GM19025 (cell line): ENCODE measurements around the gene GALNT8.
"Not testable (repeated sequence)": the region's sequence is repeated elsewhere in the genome, so short reads cannot be mapped to it uniquely, and the experiment has no call there.

Source experiments
- ATAC-seq: cut with Tn5 transposase; IDR thresholded peaks from one replicate; pipeline ENCODE4 v1.9.1; 2021; ENCODE audit warnings: mild to moderate bottlenecking, low read depth, moderate library complexity; ENCODE audit not compliant: unreplicated experiment

GALNT8 gene

DNA sequence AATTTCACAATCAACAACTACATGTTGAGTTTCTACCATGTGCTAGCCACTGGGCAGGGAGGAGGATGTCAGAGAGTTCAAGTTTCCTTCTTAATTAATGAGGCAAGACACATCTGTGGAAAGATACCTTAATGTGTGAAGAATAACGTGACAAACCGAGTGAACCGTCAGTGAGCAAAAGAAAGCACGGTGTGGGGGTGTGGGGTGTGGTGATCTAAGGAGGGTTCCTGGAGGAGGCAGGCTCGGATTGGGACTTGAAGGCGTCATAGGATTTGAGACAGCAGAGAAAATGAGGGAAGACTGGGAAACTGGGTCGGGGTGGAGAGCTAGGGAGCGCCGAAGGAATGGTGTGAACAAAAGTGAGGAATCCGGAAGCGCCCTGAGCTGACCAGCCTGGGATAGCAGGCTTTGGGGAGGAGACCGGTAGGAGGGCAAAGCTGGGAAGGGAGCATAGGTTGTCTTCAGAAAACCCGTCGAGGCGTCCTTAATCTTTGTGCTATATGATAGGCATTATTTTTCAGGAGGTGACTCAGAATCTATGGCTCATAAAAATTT lies 22.3 kb downstream of the GALNT8 start:
- ATAC-seq = no peak

DNA sequence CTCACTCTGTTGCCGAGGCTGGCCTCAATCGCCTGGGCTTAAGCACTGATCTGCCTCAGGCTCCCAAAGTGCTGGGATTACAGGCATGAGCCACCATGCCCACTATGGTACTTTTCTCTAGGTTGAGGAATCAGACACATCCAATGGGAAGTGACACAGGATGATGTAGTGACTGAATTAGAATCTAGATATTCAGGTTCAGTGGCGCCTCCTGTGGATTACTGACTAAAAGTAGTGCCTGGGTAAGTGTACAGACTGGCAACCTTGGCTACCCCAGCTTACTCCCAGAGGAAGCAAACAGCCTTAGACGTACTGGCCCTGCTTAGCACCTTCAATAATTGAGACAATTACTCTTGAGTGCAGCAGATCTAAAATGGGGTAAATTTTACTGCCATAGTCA lies 22.8 kb downstream of the GALNT8 start:
- ATAC-seq = no peak

GRCh38 chr12:4744709-4745108 lies 24.5 kb downstream of the GALNT8 start:
- ATAC-seq = no peak

DNA sequence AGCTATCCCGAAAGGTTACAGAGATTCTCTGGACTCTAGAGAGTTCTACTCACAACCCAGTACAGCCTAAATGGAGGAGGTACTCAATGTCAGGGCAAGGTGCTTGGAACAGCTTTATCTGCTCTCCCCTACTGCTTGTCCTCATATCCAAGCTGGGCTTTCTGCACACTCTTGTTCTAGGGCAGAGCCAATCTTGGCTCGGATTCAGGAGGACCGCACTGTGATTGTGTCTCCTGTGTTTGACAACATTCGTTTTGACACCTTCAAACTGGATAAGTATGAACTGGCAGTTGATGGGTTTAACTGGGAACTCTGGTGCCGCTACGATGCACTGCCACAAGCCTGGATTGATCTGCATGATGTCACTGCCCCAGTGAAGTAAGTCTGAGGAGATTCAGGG lies 25.0 kb downstream of the GALNT8 start:
- no peak for ATAC-seq

GRCh38 chr12:4751654-4752053 lies 31.5 kb downstream of the GALNT8 start:
- ATAC-seq = not testable (repeated sequence)

DNA sequence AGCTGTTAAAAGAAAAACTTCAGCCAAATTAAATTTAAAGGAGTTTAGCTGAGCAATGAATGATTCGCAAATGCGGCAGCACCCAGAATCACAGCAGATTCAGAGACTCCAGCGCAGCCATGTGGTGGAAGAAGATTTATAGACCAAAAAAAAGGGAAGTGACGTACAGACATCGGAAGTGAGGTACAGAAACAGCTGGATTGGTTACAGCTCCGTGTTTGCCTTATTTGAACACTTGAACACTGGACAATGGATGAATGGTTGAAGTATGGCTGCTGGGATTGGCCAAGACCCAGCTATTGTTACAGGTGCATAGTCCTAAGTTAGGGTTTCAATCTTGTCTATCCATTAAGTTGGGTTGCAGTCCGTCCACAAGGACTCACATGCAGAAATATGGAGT lies 42.6 kb downstream of the GALNT8 start:
- no peak for ATAC-seq

DNA sequence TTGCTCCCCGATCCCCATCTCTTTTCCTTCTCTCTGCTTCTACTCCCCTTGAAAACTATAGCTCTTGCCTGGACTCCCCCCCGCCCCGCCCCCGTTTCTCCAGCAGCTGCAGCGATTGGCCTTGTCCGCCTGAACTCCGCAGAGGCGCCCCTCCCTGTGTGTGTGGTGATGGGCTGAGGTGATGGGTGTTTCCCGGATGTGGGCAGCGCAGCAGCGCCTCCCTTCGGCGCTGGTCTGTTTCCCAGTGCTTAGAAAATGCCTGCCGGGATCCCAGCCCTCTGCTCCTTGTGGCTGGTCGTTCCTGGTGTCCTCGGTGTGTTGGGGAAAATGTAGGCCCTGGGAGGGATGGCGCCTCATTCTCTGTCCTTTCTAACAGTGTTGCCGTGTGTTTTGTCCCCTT lies 43.3 kb downstream of the GALNT8 start:
- no peak for ATAC-seq

DNA sequence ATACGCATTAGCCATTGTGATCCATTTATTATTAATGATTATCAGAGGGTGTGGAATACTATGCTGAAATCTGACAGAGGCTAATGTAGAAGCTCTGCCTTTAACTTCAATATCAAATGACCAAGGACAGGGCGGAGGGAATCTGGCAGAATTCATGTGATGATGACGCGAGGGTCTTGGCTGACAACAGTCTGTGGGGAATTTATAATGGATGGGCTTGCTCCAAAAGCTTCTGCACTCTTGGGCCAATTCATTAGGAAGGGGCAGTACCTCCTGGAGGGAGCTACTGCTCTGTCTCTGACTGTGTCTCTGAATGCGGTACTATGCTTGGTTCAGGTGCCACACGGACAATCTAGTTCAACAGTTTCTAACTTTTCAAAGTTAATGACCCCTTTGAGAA lies 46.2 kb downstream of the GALNT8 start:
- ATAC-seq = no peak

GRCh38 chr12:4767186-4767585 lies 47.0 kb downstream of the GALNT8 start:
- no peak for ATAC-seq

DNA sequence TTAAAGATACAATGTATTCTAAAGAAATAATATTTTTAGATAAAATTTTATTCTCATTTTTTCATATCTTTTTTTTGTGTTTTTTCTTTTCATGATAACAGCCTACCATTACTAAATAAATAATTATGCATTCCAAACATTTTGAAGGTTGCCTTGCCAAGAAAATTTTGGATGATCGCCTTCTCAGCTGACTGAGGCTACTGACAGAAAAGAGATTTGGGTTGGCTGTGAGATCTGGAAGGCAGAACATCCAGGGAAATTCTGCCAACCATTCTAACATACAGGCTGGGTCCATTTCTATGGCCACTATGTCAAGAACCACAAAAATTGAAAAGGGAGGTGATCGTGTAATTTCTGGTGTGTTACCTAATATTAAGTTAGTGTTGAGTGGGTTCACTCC lies 48.1 kb downstream of the GALNT8 start:
- ATAC-seq = no peak

DNA sequence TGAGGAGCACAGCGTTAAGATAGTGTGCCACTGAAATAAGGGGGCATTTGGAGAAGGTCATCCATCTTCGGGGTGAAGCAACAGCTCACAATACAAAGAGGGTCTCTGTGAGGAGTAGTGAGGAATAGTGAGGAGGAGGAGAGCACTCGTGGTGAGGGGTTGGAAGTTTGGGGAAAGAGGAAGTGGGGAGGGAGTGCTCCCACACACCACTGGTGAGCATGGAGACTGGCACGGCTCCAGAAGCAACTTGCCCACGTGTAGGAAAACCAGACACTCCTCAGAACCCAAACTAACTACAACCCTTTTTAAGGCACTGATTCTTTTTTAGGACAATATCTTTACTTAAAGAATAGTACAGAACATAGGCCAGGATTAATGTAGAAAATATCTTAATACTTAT lies 48.9 kb downstream of the GALNT8 start:
- ATAC-seq = no peak

- ATAC-seq = no peak
Observed at GRCh38 chr12:4771172-4771959, 51.2 kb downstream of the GALNT8 start.

- ATAC-seq = no peak
Observed at GRCh38 chr12:4771960-4772566, 51.9 kb downstream of the GALNT8 start.

- no peak for ATAC-seq
Observed at GRCh38 chr12:4775936-4776335, 55.7 kb downstream of the GALNT8 start.

GRCh38 chr12:4779749-4780148 lies 59.5 kb downstream of the GALNT8 start:
- no peak for ATAC-seq

- no peak for ATAC-seq
Observed at GRCh38 chr12:4780641-4781611, 60.7 kb downstream of the GALNT8 start.

GRCh38 chr12:4784404-4785054 lies 64.3 kb downstream of the GALNT8 start:
- no peak for ATAC-seq

DNA sequence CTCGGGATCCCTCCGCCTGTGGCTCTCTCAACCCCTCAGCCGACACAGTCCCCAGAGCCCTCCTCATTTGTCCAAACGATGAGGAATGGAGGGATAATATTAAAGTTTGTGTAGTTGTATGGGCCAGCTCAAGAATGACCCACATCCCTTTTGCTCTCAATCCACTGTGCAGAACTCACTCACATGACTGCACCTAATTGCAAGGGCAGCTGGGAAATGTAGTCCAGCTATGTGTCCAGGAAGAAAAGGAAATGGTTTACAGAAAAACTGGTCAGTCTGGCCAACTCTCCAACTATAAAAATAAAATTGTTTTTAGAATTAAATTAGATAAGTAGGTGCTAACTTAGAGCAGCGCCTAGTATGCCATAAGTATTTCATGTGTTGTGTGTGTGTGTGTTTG lies 66.6 kb downstream of the GALNT8 start:
- ATAC-seq = no peak

- ATAC-seq = no peak
Observed at GRCh38 chr12:4787965-4788364, 67.8 kb downstream of the GALNT8 start.

- no peak for ATAC-seq
Observed at GRCh38 chr12:4789776-4790175, 69.6 kb downstream of the GALNT8 start.
